Myocyte (in vitro differentiated cells): ENCODE measurements around the gene CLEC16A. TPM values are rescaled to one million over a fixed set of nuclear protein-coding genes. Genes with fewer than 3 reads are reported as not detected.

Experiments
- DNase-seq: peaks from one replicate; pipeline ENCODE4 v3.0.0-alpha.2; 2012; ENCODE audit warnings: low read depth
- polyA plus RNA-seq: library from polyadenylated mRNA; unstranded; fragments of >200 nt; gene quantifications from one replicate; pipeline ENCODE4 v1.2.1, GENCODE V29; 2012; ENCODE audit warnings: missing spikeins
- total RNA-seq: library from RNA; depleted of rRNA; stranded (reverse); fragments of >200 nt; gene quantifications from 2 replicates; pipeline ENCODE4 v1.2.3, GENCODE V29; 2014

CLEC16A gene
- 20.7 and 23.8 TPM in 2 replicates for total RNA-seq
- 28.7 TPM for polyA plus RNA-seq

GRCh38 chr16:10944249-10945064 lies at the start of gene CLEC16A:
CLEC16A (plus strand) TSS chr16:10944564; CDS start chr16:10944718, 154 bp downstream.
- peak; percentile 97 for DNase-seq

- peak; percentile 70 for DNase-seq
Measured at GRCh38 chr16:10895053-10895946, 49.1 kb upstream of the CLEC16A start.

DNA sequence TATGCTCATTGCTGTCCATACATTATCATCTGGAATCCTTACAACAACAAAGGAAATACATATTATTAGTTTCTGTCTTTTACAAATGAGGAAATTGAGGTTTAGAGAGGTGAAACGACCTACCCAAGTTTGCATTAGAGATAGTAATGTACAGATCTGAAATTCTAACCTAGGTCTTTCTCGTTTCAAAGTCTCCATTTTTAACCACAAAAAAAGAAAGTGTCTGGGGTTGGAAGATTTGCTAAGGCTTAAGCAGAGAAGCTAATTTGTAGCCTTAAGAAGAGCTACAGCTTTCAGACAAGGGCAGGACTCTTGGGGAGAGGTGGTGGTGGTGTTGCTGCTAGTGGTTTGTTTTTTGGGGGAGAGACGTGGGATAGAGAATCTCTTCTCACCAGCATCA lies 48.2 kb upstream of the CLEC16A start:
- DNase-seq = no peak

- no peak for DNase-seq
Measured at GRCh38 chr16:10896723-10897122, 47.6 kb upstream of the CLEC16A start.

- no peak for DNase-seq
Measured at GRCh38 chr16:10897134-10897533, 47.2 kb upstream of the CLEC16A start.

GRCh38 chr16:10902999-10903398 lies 41.4 kb upstream of the CLEC16A start:
- DNase-seq = no peak

DNA sequence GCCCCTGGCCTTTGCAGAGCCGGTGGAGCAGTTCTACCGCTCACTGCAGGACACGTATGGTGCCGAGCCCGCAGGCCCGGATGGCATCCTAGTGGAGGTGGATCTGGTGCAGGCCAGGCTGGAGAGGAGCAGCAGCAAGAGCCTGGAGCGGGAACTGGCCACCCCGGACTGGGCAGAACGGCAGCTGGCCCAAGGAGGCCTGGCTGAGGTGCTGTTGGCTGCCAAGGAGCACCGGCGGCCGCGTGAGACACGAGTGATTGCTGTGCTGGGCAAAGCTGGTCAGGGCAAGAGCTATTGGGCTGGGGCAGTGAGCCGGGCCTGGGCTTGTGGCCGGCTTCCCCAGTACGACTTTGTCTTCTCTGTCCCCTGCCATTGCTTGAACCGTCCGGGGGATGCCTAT lies 37.9 kb upstream of the CLEC16A start:
- no peak for DNase-seq

GRCh38 chr16:10906914-10907756 lies 37.2 kb upstream of the CLEC16A start:
- no peak for DNase-seq

DNA sequence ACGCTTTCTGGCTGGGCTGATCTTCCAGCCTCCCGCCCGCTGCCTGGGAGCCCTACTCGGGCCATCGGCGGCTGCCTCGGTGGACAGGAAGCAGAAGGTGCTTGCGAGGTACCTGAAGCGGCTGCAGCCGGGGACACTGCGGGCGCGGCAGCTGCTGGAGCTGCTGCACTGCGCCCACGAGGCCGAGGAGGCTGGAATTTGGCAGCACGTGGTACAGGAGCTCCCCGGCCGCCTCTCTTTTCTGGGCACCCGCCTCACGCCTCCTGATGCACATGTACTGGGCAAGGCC lies 36.7 kb upstream of the CLEC16A start:
- no peak for DNase-seq

- DNase-seq = no peak
Measured at GRCh38 chr16:10911267-10911666, 33.1 kb upstream of the CLEC16A start.

GRCh38 chr16:10916534-10916933 lies 27.8 kb upstream of the CLEC16A start:
- DNase-seq = no peak

DNA sequence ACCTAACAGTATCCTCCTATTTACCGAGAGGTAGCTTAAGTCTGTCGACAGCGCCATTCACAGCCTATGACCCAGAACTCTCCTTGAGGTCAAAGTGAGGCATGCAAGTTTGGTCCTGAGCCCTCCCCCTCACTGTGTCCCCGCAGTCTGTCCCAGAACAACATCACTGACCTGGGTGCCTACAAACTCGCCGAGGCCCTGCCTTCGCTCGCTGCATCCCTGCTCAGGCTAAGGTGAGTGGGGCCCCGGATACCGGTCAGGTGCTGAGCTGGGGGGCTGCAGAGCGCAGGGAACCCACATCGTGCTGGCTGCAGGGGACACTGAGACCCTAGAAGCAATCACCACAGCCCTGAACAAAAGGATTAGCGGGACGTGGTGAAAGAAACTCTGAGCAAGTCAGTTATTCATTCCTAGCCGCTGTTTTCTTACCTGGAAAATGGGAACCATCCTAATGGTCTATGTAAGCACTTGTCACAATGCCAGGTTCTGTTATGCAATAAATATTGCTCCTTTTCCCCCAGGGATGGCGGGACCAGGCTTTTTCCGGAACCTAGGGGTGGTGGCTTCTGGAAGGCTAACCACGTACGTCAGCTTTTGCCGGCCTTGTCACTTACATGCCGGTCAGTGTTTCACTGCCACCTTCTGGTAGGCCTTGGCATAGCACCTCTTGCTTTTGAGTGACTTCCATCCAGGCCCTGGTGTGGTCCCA lies 25.9 kb upstream of the CLEC16A start:
- peak; percentile 95 for DNase-seq

DNA sequence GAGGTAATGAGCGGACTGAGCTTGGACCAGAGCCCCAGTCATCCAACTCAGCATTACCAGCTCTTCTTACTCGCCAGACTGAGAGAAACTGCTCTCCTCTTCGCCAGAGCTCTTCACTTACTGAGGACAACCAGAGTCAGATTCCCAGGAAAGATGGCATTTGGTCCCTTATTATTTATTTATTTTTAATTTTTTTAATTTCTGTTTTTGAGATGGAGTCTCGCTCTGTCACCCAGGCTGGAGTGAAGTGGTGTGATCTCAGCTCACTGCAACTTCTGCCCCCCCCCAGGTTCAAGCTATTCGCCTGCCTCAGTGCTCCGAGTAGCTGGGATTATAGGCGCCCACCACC lies 25.4 kb upstream of the CLEC16A start:
- no peak for DNase-seq

DNA sequence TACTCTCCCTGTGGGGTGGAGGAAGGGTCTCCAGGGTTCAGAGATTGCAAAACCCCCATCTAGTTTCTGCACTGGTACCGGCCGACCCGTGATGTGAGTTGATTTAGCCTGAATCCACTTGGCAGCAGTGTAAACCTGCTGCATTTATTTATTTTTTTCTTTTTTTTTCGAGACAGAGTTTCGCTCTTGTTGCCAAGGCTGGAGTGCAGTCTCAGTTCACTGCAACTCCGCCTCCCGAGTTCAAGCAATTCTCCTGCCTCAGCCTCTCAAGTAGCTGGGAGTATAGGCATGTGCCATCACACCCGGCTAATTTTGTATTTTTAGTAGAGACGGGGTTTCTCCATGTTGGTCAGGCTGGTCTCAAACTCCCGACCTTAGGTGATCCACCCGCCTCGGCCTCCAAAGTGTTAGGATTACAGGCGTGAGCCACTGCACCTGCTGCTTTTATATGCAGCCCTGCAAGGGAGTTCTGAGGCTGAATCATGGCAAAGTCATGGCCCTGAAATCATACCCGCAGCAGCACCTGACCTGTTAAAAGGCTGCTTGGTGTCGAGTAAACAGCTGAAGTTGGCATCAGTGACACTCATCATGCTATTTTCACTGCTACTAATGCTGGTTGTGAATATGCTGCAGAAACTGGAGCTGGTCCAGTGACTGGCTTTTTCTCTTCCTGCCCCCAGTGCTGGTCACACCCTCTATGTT lies 23.5 kb upstream of the CLEC16A start:
- DNase-seq = peak; percentile 98

DNA sequence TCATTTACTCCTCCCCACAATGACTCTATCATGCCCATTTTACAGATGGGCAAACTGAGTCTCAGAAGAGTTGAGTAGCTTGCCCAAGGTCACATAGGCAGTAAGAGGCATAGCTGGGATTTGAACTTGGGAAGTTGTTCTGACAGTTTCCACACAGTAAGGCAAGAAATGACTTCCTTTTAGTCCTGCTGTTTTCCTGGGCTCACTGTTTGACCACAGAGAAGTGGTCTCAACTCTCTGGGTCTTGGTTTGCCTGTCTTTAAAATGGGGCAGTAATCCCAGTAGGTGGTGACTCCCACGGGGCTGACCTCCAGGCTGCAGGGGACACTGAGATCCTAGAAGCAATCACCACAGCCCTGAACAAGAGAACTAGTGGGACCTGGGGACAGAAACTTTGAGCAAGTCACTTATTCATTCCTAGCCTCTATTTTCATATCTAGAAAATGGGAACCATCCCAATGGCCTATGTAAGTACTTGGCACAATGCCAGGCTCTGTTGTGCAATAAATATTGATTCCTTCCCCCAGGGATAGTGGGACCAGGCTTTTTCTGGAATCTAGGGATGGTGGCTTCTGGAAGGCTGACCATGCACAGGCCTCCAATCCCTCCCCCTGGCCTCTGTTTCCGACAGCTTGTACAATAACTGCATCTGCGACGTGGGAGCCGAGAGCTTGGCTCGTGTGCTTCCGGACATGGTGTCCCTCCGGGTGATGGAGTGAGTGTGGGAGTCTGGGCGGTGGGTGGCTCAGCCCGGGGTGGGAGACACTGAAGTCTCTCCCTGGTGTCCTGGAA lies 22.6 kb upstream of the CLEC16A start:
- DNase-seq = peak; percentile 25

DNA sequence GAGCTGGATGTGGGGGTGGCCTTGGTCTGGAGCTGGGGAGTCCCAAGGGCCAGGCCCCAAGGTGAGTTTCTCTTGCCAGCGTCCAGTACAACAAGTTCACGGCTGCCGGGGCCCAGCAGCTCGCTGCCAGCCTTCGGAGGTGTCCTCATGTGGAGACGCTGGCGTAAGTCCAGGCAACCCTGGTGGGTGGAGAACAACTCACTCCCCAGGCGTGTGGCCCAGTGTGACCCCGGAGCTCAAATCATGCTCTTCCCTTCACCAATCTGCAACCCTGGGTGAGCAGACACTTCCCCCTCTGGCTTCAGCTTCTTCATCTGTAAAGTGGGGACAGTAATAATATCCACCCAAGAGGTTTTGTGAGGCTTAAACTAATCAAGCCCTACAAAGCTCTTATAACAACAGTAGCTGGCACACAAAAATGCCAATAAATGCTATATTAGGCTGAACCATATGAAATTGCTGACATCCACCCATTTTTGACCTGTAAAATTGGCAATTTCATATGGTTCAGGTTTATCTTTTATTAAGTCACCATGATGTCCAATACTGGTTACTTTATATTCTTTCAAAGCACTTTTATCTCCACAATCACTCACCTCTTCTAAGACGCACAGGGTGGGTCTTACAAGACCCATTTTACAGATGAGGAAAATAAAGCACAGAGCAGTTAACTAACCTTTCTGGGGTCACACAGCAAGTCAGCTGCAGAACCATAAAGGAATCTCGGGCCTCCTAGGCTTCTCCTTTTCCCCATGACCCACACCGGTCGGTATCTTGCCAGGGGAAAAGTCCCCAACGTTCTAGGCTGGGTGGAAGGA lies 21.8 kb upstream of the CLEC16A start:
- peak; percentile 70 for DNase-seq

DNA sequence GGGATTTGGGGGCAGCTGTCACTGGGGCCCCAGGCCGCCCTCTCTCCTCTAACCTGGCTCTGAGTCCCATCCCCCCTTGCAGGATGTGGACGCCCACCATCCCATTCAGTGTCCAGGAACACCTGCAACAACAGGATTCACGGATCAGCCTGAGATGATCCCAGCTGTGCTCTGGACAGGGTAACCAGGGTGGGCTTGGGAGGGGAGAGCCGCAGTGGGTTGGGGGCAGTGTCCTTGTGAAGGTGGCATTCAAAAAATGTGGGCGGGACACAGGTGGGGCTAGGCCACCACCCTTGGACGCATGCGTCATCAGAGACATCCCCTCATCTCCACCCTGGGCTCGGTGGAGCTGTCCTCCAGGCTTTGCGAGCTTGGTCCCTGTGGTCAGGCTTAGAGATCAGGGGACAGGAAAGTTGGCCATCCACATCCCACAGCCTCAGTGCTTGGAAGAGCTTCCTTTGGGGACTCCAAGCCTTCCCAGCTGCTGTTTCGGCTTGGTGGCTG lies 21.2 kb upstream of the CLEC16A start:
- DNase-seq = peak; percentile 73

DNA sequence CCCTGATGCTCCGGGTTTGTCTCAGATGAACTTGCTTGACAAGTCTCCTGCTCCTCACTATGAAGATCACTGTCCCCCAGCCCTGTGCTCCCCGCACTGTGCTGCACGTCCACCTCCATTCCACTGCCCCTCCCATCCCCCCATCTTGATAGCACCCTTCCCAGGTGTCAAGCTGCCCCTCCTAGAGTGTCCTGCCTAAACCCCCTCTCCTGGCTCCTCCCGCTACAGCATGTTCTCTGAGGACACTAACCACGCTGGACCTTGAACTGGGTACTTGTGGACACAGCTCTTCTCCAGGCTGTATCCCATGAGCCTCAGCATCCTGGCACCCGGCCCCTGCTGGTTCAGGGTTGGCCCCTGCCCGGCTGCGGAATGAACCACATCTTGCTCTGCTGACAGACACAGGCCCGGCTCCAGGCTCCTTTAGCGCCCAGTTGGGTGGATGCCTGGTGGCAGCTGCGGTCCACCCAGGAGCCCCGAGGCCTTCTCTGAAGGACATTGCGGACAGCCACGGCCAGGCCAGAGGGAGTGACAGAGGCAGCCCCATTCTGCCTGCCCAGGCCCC lies 20.6 kb upstream of the CLEC16A start:
- DNase-seq = peak; percentile 89
